PC-3 (cell line): ENCODE measurements around the gene BCR.

ENCODE experiments used
- CTCF ChIP-seq: fragments of 300-600 bp; sonication (generic); conservative IDR thresholded peaks from 2 replicates; pipeline ENCODE4 v1.5.1; 2017; ENCODE audit warnings: antibody characterized with exemption, low read depth, mild to moderate bottlenecking, low read length
- EZH2phosphoT487 ChIP-seq: fragments of 300-600 bp; sonication (generic); IDR thresholded peaks from 2 replicates; pipeline ENCODE4 v1.6.1; 2018; ENCODE audit warnings: mild to moderate bottlenecking, antibody characterized with exemption, low read length, borderline replicate concordance

- TF ChIP-seq CTCF (no peak), EZH2phosphoT487 (no peak)
These were observed 20.6 kb downstream of the BCR start for GRCh38 chr22:23200898-23201297.
